Measurements from ENCODE around the gene COA3.
A peak's percentile ranks its signal among the peaks of the same experiment; 100 is the strongest.

Gene COA3

DNA sequence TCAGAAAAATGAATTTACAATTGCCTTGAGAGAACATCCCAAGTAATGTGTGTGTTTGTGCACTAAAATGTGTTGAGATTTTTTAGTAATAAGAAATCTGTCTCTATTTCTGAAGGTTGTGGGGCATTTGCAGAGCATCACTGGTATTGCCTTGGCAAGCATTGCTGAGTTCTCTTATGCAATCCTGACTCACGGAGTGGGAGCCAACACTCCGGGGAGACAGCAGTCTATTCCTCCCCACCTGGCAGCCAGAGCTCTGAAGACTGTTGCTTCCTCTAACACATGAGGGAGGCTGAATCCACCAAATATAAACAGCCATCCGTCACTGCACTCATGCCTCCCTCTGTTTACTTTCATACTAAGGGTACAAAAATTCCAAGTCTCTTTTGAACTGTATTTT, 10.7 kb upstream of the COA3 start:
- TF ChIP-seq, protein P1, sequence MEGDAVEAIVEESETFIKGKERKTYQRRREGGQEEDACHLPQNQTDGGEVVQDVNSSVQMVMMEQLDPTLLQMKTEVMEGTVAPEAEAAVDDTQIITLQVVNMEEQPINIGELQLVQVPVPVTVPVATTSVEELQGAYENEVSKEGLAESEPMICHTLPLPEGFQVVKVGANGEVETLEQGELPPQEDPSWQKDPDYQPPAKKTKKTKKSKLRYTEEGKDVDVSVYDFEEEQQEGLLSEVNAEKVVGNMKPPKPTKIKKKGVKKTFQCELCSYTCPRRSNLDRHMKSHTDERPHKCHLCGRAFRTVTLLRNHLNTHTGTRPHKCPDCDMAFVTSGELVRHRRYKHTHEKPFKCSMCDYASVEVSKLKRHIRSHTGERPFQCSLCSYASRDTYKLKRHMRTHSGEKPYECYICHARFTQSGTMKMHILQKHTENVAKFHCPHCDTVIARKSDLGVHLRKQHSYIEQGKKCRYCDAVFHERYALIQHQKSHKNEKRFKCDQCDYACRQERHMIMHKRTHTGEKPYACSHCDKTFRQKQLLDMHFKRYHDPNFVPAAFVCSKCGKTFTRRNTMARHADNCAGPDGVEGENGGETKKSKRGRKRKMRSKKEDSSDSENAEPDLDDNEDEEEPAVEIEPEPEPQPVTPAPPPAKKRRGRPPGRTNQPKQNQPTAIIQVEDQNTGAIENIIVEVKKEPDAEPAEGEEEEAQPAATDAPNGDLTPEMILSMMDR (IDR thresholded peaks at IDR 0.05), result no peak
- Histone ChIP-seq H3K27ac (no peak overlapping the region), H3K4me1 (ENCODE audit: control insufficient read depth in 1 of 2, insufficient read depth in 1 of 2, low read depth in 1 of 2, low read length in 1 of 2) (no peaks in the 10 kb centered on the region), H3K4me3 (ENCODE audit: low read depth in 1 of 2, low read length in 1 of 2) (no peak overlapping the region), H3K27me3 (no peaks in the 10 kb centered on the region), H3K36me3 (peaks cover 55% of the 10 kb centered on the region), H3K9me3 (no peaks in the 10 kb centered on the region)

DNA sequence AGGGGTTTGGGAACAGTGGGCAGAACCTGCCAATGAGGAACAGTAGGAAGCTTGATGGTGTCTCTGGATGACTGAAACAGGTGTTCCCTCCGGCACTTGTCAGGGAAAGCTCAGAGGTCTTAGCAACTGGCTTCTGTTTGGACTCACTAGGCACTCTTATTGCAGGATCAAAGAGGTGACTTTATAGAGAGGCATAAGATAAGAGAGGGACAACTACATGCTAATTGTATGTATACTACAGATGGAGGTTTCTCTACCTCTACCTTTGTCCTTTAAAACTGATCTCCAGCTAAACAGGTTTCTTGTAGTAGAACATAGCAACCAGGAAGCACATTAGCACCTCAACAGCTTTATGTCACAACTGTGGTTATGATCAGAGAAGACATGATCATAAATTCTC, 7.7 kb upstream of the COA3 start:
- Histone ChIP-seq H3K27ac (no peak overlapping the region), H3K27me3 (peaks cover 9% of the 10 kb centered on the region), H3K9me3 (no peaks in the 10 kb centered on the region), H3K4me3 (ENCODE audit: low read depth in 1 of 2, low read length in 1 of 2) (no peak overlapping the region), H3K4me1 (ENCODE audit: control insufficient read depth in 1 of 2, insufficient read depth in 1 of 2, low read depth in 1 of 2, low read length in 1 of 2) (no peaks in the 10 kb centered on the region), H3K36me3 (peaks cover 28% of the 10 kb centered on the region)
- TF ChIP-seq, protein P1 (IDR thresholded peaks at IDR 0.05), result no peak

DNA sequence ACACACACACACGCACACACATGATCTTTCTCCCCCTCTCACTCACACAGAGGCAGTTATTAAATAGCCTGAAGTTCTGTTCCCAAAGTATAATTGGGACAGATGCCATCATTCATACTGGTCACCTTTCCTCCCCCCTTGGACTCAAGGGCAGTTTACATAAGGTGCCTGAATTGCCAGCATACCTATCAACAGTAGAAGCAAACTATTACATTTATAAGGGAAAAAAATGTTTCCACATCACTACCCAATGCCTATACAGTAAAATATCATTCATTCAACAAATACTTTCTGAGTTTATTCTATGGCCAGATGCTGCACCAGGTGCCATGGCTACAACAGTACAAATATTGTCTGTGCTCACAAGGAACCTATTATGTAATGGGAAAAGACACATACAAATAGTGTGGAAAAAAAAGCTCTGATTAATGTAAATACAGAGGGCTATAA, 6.4 kb upstream of the COA3 start:
- H3K9me3 ChIP-seq, result no peaks in the 10 kb centered on the region
- H3K27me3 ChIP-seq, result peaks cover 15% of the 10 kb centered on the region
- no peak overlapping the region for H3K4me3 ChIP-seq (ENCODE audit: low read depth in 1 of 2, low read length in 1 of 2)
- H3K36me3 ChIP-seq, result peaks cover 15% of the 10 kb centered on the region
- TF ChIP-seq, protein P1 (IDR thresholded peaks at IDR 0.05), result no peak
- no peak overlapping the region for H3K27ac ChIP-seq
- no peaks in the 10 kb centered on the region for H3K4me1 ChIP-seq (ENCODE audit: control insufficient read depth in 1 of 2, insufficient read depth in 1 of 2, low read depth in 1 of 2, low read length in 1 of 2)

DNA sequence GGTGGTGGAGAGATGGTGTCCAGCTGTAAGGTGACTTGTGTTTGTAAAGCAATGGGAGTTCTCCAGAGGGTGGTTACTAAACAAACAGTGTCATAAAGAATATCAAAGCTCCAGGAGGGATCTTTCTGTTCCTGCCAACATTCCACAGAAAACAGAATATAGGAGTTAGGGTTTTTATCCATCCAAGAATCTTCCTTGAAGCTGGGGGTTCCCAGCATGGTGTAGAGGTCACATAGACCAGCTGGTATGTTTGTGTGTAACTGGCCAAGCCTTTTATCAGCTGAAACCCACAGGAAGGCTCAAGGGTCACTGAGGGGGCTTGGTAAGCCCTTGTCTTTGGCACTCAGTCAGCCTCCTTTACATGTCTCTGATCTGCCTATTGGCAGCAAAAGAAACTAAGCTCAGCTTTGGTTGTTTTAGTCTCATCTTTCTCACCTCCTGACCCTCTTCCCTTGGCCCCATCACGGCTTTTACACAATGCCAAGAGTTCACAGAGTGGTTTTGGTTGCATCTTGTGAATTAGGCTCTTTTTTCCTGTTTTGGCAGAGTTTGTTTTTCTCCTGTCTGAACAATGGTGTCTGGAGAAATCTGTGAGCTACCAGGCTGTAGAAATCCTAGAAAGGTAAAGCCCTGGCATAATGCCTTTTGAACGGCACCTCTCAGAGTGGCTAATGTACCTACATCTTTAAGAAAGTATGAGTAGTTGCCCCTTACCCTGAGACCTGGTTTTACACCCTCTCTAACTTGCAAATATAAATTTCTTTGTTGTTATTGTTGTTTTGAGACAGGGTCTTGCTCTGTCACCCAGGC, 4.8 kb upstream of the COA3 start:
- H3K4me1 ChIP-seq (ENCODE audit: control insufficient read depth in 1 of 2, insufficient read depth in 1 of 2, low read depth in 1 of 2, low read length in 1 of 2), result peaks cover 5 to 7% of the 10 kb centered on the region in 2 experiments
- TF ChIP-seq, protein P1 (IDR thresholded peaks at IDR 0.05), result no peak
- H3K9me3 ChIP-seq, result no peaks in the 10 kb centered on the region
- H3K4me3 ChIP-seq (ENCODE audit: low read depth in 1 of 2, low read length in 1 of 2), result no peak overlapping the region
- peaks cover 15% of the 10 kb centered on the region for H3K27me3 ChIP-seq
- no peak overlapping the region for H3K27ac ChIP-seq
- no peaks in the 10 kb centered on the region for H3K36me3 ChIP-seq

DNA sequence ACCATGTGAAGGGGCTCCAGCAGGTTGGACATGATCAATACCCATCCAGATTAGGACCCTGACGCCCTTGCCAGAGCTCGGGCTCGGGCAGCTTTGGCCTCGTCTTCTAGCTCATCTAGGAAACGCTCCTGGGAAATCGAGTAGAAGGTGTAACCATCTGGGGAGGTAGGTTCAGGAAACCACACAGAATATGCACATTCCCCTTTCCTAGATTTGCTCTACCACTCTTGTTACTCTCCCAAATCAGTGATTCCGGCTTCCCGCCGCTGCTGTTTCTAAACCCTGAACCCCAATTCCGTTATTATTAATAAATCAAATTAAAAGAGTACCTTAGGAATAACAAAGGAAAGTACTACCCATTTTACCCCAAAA, 507 bp downstream of the COA3 start:
- Histone ChIP-seq H3K27me3 (peaks cover 13% of the 10 kb centered on the region), H3K27ac (peak overlapping the region; percentile 36), H3K9me3 (no peaks in the 10 kb centered on the region), H3K4me3 (ENCODE audit: low read depth in 1 of 2, low read length in 1 of 2) (peak overlapping the region; percentile 68 to 74), H3K36me3 (no peaks in the 10 kb centered on the region), H3K4me1 (ENCODE audit: control insufficient read depth in 1 of 2, insufficient read depth in 1 of 2, low read depth in 1 of 2, low read length in 1 of 2) (peaks cover 13% of the 10 kb centered on the region in 2 experiments)
- TF ChIP-seq, protein P1 (IDR thresholded peaks at IDR 0.05), result no peak

Measured in neutrophil (primary cell).